ENCODE data around the gene KIF16B.

Gene KIF16B

GRCh38 chr20:16590041-16590633 is 16.9 kb upstream of the KIF16B start:
- no peak for TF ChIP-seq ZFX (IDR thresholded peaks at IDR 0.05; ENCODE audit: borderline replicate concordance)
- TF ChIP-seq, protein P1, sequence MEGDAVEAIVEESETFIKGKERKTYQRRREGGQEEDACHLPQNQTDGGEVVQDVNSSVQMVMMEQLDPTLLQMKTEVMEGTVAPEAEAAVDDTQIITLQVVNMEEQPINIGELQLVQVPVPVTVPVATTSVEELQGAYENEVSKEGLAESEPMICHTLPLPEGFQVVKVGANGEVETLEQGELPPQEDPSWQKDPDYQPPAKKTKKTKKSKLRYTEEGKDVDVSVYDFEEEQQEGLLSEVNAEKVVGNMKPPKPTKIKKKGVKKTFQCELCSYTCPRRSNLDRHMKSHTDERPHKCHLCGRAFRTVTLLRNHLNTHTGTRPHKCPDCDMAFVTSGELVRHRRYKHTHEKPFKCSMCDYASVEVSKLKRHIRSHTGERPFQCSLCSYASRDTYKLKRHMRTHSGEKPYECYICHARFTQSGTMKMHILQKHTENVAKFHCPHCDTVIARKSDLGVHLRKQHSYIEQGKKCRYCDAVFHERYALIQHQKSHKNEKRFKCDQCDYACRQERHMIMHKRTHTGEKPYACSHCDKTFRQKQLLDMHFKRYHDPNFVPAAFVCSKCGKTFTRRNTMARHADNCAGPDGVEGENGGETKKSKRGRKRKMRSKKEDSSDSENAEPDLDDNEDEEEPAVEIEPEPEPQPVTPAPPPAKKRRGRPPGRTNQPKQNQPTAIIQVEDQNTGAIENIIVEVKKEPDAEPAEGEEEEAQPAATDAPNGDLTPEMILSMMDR (IDR thresholded peaks at IDR 0.05), result no peak
- H3K27ac ChIP-seq, result no peak overlapping the region

- no peak overlapping the region for H3K27ac ChIP-seq
- TF ChIP-seq ZFX (IDR thresholded peaks at IDR 0.05; ENCODE audit: borderline replicate concordance), result no peak
- TF ChIP-seq, protein P1 (IDR thresholded peaks at IDR 0.05), result no peak
Observed at GRCh38 chr20:16589623-16590022, 16.4 kb upstream of the KIF16B start.

DNA sequence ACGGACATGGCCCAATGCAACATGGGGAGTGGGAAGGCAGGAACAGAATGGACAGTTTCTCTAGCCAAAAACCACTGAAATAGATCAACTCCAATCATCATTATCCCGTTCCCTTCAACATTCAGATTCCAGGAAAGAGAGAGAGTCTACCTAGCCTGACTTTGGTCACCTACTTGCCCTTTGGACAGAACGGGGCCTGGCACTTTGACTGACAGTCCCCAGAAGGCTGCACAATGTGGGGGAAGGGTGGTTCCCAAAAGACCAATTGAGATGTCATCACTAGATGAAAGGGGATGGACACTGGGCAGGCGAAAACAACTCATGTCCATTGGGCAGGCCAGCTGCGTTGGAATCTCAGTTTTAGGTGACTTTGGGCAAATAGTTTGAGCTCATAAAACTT is 15.0 kb upstream of the KIF16B start:
- no peak for TF ChIP-seq ZFX (IDR thresholded peaks at IDR 0.05; ENCODE audit: borderline replicate concordance)
- TF ChIP-seq, protein P1 (IDR thresholded peaks at IDR 0.05), result no peak
- no peak overlapping the region for H3K27ac ChIP-seq

DNA sequence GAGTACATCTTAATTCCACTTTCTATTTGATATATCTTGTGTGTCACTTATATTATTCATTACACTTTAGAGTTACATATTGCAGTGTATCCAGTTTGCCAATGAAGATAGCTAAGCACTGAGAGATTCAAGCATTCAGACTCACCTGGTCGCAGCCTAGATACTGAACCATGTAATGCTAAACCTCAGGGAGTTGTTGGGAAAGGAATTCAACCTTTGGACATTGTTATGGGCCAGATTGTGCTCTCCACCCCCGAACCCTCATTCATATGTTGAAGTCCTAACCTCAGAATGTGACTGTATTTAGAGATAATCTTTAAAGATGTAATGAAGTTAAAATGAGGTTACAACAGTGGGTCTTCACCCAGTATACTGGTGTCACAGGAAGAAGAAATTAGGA is 13.8 kb upstream of the KIF16B start:
- TF ChIP-seq, protein P1 (IDR thresholded peaks at IDR 0.05), result no peak
- no peak for TF ChIP-seq ZFX (IDR thresholded peaks at IDR 0.05; ENCODE audit: borderline replicate concordance)
- no peak overlapping the region for H3K27ac ChIP-seq

DNA sequence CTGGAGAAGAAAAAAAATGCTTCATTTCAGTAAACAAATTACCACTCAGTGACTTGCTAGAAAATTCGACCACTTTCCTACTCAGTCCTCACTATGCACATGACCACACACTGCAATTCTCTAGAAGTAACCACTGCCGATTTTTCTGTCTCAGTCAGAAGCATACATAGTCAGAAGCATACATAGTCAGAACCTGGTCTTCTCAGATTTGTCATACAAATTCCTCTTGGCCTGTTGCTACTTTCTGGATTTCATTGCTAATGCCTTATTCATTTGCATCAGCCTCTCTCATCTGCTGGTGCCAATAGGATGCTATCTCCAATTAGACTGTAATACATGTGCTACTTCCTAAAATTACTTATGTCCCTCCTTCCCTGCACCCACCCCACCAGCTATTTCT is 10.2 kb upstream of the KIF16B start:
- no peak overlapping the region for H3K27ac ChIP-seq
- TF ChIP-seq, protein P1 (IDR thresholded peaks at IDR 0.05), result no peak
- TF ChIP-seq ZFX (IDR thresholded peaks at IDR 0.05; ENCODE audit: borderline replicate concordance), result no peak

DNA sequence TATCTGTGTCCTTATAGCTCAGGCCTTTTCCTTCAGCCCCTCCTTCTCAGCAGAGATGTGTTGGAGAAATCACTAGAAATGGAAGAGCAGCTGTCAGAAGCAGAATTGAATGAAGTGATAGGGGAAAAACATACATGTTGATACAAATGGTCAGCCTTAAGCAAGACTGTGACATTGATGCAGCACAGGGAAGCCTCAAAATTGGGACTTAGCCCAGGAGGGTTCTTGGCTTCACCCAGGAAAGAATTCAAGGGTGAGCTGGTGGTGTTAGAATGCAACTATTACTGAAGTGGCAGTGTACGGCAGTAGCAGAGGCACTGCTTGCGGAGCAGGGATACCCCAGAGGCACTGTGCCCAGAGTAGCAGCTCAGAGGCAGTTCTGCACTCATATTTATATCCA is 8.0 kb upstream of the KIF16B start:
- no peak overlapping the region for H3K27ac ChIP-seq
- no peak for TF ChIP-seq ZFX (IDR thresholded peaks at IDR 0.05; ENCODE audit: borderline replicate concordance)
- TF ChIP-seq, protein P1 (IDR thresholded peaks at IDR 0.05), result no peak

GRCh38 chr20:16580620-16581019 is 7.4 kb upstream of the KIF16B start:
- H3K27ac ChIP-seq, result no peak overlapping the region

More at GRCh38 chr20:16580620-16581019, 7.4 kb upstream of the KIF16B start:
- no peak for TF ChIP-seq ZFX (IDR thresholded peaks at IDR 0.05; ENCODE audit: borderline replicate concordance)
- TF ChIP-seq, protein P1 (IDR thresholded peaks at IDR 0.05), result no peak
